Measurements from ENCODE around the gene MLLT1. TPM values are rescaled to one million over a fixed set of nuclear protein-coding genes. Genes with fewer than 3 reads are reported as not detected.

The MLLT1 gene
- total RNA-seq, 1 donor from 2014 or later, result 59.2 TPM

DNA sequence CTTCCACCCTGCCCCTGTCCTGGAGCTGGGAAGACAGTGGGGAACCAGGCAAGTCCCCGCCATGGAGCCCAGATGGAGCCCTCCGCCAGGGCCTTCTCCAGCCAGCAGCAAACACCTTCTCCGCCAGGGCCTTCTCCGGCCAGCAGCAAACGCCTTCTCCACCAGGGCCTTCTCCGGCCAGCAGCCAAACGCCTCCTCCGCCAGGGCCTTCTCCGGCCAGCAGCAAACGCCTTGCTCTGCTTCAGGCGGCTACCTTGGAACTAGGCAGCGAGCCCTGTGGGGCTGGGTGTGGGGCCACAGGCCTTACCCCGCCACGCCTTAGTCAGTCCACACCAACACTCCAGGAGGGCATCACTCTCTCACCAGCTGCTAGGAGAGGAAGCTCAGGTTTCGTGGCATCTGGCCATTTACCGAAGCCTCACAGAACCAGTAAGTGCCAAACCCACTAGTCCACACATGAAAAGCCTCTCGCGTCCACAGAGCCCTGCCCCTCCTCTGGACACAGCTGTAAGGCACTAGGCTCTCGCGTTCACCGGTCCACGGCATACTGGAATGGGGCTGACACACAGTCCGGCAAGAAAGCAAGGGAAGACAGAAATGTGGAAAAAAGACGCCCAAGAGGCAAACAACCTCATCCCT lies 41.0 kb downstream of the MLLT1 start:
- no peak overlapping the region for H3K4me3 Mint-ChIP-seq (ENCODE audit: unreplicated experiment)
- peak overlapping the region; percentile 1 for H3K27ac Mint-ChIP-seq (ENCODE audit: unreplicated experiment)
- no peak for DNase-seq (ENCODE audit: low spot score)
- H3K4me1 Mint-ChIP-seq (ENCODE audit: unreplicated experiment), result peaks cover 26% of the 10 kb centered on the region
- TF ChIP-seq CTCF (IDR thresholded peaks at IDR 0.05; ENCODE audit: unreplicated experiment), result no peak
- peaks cover 15% of the 10 kb centered on the region for H3K36me3 Mint-ChIP-seq (ENCODE audit: low read depth, unreplicated experiment)
- no peaks in the 10 kb centered on the region for H3K9me3 Mint-ChIP-seq (ENCODE audit: unreplicated experiment)
- H3K27me3 Mint-ChIP-seq (ENCODE audit: unreplicated experiment), result peaks cover 8% of the 10 kb centered on the region

- peaks cover 6% of the 10 kb centered on the region for H3K27me3 Mint-ChIP-seq (ENCODE audit: unreplicated experiment)
- no peak overlapping the region for H3K4me3 Mint-ChIP-seq (ENCODE audit: unreplicated experiment)
- no peak for DNase-seq (ENCODE audit: low spot score)
- no peaks in the 10 kb centered on the region for H3K9me3 Mint-ChIP-seq (ENCODE audit: unreplicated experiment)
- H3K36me3 Mint-ChIP-seq (ENCODE audit: low read depth, unreplicated experiment), result peaks cover 15% of the 10 kb centered on the region
- TF ChIP-seq CTCF (IDR thresholded peaks at IDR 0.05; ENCODE audit: unreplicated experiment), result no peak
- H3K27ac Mint-ChIP-seq (ENCODE audit: unreplicated experiment), result peak overlapping the region; percentile 37
- H3K4me1 Mint-ChIP-seq (ENCODE audit: unreplicated experiment), result peaks cover 22% of the 10 kb centered on the region
Measured at GRCh38 chr19:6238256-6238642, 41.5 kb downstream of the MLLT1 start.

DNA sequence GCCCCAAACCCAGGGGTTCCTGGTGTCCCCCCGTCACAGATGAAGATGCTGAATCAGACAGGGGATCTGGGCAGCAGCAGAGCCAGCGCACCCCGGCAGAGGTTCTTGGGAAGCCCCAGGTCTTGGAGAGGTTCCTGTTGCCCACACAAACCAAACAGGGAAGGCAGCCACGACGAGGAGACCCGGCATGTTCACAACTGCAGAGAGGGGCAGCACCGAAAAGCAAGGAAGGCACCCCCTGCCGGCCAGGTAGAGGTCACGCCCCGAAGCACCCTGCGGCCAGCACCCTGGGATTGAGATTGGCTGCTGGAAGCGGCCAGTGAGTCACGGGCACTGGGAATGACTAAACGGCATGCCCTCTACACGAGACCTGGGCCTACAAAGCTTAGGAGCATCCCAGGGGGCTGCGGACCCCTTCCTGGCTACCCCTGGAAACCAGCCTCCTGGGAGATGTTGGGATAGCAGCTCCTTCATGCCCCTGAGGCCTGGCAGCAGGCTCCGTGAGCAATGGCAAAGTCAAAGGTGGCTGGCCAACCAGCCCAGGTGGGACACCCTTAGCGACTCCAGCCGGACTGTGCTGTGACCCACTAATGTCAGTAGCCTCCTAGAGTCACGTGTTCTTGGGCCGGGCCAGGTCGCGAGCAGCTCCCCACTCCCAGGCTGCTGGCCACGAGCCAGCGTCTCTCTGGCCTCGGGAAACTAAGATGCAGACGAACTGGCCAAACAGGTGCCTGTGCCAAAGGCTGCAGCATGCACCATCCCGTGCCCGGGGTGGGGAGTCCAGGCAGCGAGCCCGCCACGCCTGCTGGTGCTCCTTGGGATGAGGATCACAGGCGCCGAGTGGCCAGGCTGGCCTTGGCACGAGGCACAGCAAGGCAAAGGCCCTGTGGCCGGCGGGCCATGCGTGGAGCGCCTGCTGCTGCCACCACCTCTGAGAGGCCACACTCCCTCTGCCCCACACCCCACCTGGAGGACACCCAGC lies 43.2 kb downstream of the MLLT1 start:
- Mint-ChIP-seq H3K9me3 (ENCODE audit: unreplicated experiment) (no peaks in the 10 kb centered on the region), H3K27ac (ENCODE audit: unreplicated experiment) (no peak overlapping the region), H3K36me3 (ENCODE audit: low read depth, unreplicated experiment) (peaks cover 15% of the 10 kb centered on the region), H3K4me1 (ENCODE audit: unreplicated experiment) (peaks cover 18% of the 10 kb centered on the region), H3K4me3 (ENCODE audit: unreplicated experiment) (no peak overlapping the region), H3K27me3 (ENCODE audit: unreplicated experiment) (peaks cover 11% of the 10 kb centered on the region)
- no peak for TF ChIP-seq CTCF (IDR thresholded peaks at IDR 0.05; ENCODE audit: unreplicated experiment)
- no peak for DNase-seq (ENCODE audit: low spot score)

GRCh38 chr19:6235031-6235951 lies 44.5 kb downstream of the MLLT1 start:
- H3K27me3 Mint-ChIP-seq (ENCODE audit: unreplicated experiment), result peaks cover 18% of the 10 kb centered on the region
- no peak overlapping the region for H3K4me3 Mint-ChIP-seq (ENCODE audit: unreplicated experiment)
- peaks cover 15% of the 10 kb centered on the region for H3K4me1 Mint-ChIP-seq (ENCODE audit: unreplicated experiment)
- TF ChIP-seq CTCF (IDR thresholded peaks at IDR 0.05; ENCODE audit: unreplicated experiment), result no peak
- DNase-seq (ENCODE audit: low spot score), result no peak
- H3K36me3 Mint-ChIP-seq (ENCODE audit: low read depth, unreplicated experiment), result peaks cover 22% of the 10 kb centered on the region
- peak overlapping the region; percentile 57 for H3K27ac Mint-ChIP-seq (ENCODE audit: unreplicated experiment)
- no peaks in the 10 kb centered on the region for H3K9me3 Mint-ChIP-seq (ENCODE audit: unreplicated experiment)
